ENCODE measurements around the gene STRN4.

The STRN4 gene

DNA sequence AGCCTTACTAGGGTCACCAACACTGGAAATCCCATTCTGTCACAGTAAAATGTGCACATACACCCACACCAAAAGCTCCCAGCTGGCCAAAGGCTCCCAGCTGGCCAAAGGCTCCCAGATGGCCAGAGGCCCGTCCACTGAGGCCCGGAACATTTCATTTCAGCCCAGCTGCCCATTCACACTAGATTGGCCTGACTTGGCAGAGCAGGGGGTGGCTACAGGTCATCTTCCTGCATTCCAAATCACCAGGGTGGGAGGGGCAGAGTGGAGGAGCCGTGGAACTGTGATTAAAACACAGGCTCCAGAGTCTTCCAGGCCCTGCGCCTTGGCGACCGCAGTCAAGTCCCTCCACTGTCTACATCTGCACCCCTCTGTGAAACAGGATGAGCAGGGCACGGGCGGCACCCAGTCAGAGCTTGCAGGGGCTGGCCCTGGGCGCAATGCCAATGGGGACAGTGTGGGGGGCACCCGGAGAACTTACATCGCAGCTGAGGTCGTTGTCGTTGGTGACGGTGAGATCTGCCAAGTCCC, 19.2 kb downstream of the STRN4 start:
- H3K4me3 ChIP-seq (ENCODE audit: low read depth, low read length): no peak overlapping the region
- TF ChIP-seq, protein P1, sequence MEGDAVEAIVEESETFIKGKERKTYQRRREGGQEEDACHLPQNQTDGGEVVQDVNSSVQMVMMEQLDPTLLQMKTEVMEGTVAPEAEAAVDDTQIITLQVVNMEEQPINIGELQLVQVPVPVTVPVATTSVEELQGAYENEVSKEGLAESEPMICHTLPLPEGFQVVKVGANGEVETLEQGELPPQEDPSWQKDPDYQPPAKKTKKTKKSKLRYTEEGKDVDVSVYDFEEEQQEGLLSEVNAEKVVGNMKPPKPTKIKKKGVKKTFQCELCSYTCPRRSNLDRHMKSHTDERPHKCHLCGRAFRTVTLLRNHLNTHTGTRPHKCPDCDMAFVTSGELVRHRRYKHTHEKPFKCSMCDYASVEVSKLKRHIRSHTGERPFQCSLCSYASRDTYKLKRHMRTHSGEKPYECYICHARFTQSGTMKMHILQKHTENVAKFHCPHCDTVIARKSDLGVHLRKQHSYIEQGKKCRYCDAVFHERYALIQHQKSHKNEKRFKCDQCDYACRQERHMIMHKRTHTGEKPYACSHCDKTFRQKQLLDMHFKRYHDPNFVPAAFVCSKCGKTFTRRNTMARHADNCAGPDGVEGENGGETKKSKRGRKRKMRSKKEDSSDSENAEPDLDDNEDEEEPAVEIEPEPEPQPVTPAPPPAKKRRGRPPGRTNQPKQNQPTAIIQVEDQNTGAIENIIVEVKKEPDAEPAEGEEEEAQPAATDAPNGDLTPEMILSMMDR (IDR thresholded peaks at IDR 0.05; ENCODE audit: low read depth, low read length): no peak
- in situ Hi-C loops (cut with HindIII; ENCODE audit: low sequenced_read_pairs): no loop called here
- DNase-seq (ENCODE audit: low read depth, low spot score): no peak

DNA sequence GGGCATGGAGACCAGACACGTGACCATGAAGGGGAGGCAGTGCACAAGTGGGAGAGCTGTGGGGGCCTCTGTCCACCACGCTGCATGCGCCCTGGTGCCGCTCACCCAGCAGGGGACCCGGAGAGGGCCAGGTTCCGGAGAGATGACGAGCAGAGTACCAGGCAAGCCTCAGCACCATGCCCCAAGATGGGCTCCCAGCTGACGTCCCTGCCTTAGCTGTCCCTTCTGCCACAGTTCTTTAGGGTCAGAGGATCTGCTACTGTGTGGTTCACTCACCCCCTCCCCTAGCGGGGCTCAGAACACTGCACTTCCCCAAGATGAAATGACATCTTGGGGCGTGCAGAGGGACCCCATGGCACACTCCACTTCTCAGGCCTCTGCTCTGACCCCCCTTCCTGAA, 19.7 kb downstream of the STRN4 start:
- no peak overlapping the region for H3K4me3 ChIP-seq (ENCODE audit: low read depth, low read length)
- DNase-seq (ENCODE audit: low read depth, low spot score): no peak
- in situ Hi-C loops (cut with HindIII; ENCODE audit: low sequenced_read_pairs): no loop called here
- TF ChIP-seq, protein P1 (IDR thresholded peaks at IDR 0.05; ENCODE audit: low read depth, low read length): no peak

DNA sequence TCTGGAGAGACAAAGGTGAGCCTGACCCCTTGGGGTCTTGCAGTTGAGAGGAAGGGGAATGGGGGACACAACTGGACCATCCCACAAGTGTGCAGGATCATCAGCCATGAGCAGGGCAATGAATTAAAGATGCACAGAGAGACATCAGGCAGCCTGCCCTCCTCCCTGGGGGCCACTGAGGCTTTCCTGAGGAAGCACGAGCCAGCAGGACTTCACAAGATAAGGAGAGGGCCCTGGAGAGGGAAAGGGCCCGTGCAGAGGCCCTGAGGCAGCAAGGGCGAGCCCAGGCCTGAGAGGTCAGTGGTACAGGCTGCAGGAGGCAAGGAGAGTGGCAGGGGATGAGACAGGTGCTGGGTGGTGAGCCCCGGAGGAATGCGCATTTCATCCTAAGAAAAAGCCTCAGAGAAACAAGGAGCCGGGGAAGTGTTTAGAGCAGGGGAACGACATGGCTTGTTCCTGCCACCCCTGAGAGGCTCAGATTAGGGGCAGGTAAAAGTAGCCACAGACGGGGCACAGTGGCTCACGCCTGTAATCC, 20.3 kb downstream of the STRN4 start:
- no peak overlapping the region for H3K4me3 ChIP-seq (ENCODE audit: low read depth, low read length)
- no peak for DNase-seq (ENCODE audit: low read depth, low spot score)
- in situ Hi-C loops (cut with HindIII; ENCODE audit: low sequenced_read_pairs): no loop called here
- TF ChIP-seq, protein P1 (IDR thresholded peaks at IDR 0.05; ENCODE audit: low read depth, low read length): no peak

DNA sequence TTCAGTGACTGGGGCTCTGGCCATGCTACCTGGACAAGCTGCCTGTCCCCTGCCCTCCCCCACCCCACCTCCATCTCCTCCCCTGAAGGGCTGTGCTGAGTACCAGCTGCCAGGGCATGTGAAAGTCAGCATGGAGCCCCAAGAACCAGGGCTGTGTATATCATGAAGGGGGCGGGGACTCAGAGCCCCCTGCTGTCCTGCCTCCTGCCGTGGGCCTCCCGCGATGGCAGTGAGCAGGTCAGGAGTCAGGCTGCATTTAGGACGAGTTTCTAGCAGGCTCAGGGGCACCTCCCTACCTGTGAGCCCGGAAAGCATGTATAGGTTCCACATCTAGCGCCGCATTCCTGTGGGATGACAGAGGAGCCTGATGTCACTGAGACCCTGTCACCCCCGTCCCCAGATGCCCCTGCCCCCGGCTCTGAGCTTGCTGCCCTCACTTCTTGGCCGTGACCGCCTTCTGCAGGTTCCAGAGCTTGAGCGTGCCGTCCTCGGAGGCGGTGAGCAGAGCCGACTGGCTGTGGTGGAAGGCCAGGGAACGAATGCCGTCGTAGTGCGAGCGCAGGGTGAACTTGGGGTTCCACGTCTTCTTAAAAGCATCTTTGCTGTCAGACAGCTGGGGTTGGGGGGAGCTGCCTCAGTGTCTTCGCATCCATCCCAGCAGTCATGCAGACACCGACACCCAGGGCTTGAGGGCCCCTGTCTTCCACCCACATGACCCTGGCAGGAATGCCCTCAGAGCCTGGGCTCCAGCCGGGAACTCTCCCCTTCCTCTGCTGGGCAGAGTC, 21.0 kb downstream of the STRN4 start:
- DNase-seq (ENCODE audit: low read depth, low spot score): no peak
- H3K4me3 ChIP-seq (ENCODE audit: low read depth, low read length): no peak overlapping the region
- TF ChIP-seq, protein P1 (IDR thresholded peaks at IDR 0.05; ENCODE audit: low read depth, low read length): no peak
- in situ Hi-C loops (cut with HindIII; ENCODE audit: low sequenced_read_pairs): no loop called here

DNA sequence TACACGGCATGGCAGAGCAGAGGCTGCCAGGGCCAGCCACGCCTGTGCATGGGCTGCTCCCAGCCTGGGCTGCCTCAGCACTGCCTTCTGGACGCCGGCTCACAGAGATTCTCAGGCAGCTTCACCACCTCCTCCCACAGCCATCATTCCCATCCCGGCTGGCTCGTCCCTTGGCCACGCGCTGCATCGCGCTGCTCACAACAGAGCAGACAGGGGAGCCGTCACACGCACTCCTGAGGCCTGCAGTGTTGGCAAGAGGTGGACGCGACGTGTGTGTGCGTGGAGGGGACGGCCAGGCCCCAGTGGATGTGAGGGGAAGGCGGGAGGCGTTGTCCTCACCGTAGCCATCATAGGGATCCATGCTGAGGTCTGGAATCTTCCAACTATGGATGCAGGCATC, 21.8 kb downstream of the STRN4 start:
- DNase-seq (ENCODE audit: low read depth, low spot score): no peak
- H3K4me3 ChIP-seq (ENCODE audit: low read depth, low read length): no peak overlapping the region
- TF ChIP-seq, protein P1 (IDR thresholded peaks at IDR 0.05; ENCODE audit: low read depth, low read length): no peak
- in situ Hi-C loops (cut with HindIII; ENCODE audit: low sequenced_read_pairs): no loop called here

DNA sequence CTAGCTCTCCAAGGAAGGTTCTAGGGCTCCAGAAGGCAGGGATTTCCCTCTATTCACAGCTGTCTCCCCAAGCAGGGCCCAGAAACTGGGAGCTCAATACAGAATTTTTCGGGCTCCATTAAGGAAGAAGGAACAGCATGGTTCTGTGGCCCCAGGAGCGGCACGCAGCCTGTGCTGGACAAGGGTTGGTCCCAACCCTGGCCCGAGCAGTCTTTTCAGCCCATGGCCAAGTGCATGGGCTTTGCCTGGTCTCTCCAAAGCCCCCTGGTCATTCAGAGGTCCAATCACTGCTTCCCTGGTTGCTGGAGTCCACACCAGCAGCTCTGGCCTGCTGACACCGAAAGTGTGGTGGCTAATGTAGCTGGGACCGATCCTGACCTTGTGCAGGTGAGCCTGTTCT, 22.8 kb downstream of the STRN4 start:
- in situ Hi-C loops (cut with HindIII; ENCODE audit: low sequenced_read_pairs): no loop called here
- TF ChIP-seq, protein P1 (IDR thresholded peaks at IDR 0.05; ENCODE audit: low read depth, low read length): no peak
- H3K4me3 ChIP-seq (ENCODE audit: low read depth, low read length): no peak overlapping the region
- no peak for DNase-seq (ENCODE audit: low read depth, low spot score)

All from astrocyte of the spinal cord (primary cell).